Mesothelial cell of epicardium (in vitro differentiated cells): Measurements from ENCODE around the gene AFAP1. TPM values are rescaled to one million over a fixed set of nuclear protein-coding genes. Genes with fewer than 3 reads are reported as not detected.
A peak's percentile ranks its signal among the peaks of the same experiment; 100 is the strongest.

Source experiments
- DNase-seq, 2 experiments: peaks; one replicate each; pipeline ENCODE4 v3.0.0; 2021; ENCODE audit warnings: low spot score in 2 of 2; ENCODE audit not compliant: unreplicated experiment in 2 of 2
- H3K27ac Mint-ChIP-seq: 2 replicates; pipeline ENCODE4 v1.8.0; 2021; ENCODE audit warnings: mixed read lengths
- H3K27me3 Mint-ChIP-seq: 2 replicates; pipeline ENCODE4 v1.8.0; 2021; ENCODE audit warnings: low read depth, mixed read lengths
- H3K36me3 Mint-ChIP-seq: 2 replicates; pipeline ENCODE4 v1.8.0; 2021; ENCODE audit warnings: mixed read lengths
- H3K4me1 Mint-ChIP-seq: 2 replicates; pipeline ENCODE4 v1.8.0; 2021; ENCODE audit warnings: mixed read lengths
- H3K4me3 Mint-ChIP-seq: 2 replicates; pipeline ENCODE4 v1.8.0; 2021; ENCODE audit warnings: mild to moderate bottlenecking, moderate library complexity, mixed read lengths
- H3K9me3 Mint-ChIP-seq: 2 replicates; pipeline ENCODE4 v1.8.0; 2021; ENCODE audit warnings: mixed read lengths
- total RNA-seq: library from RNA; stranded (reverse); gene quantifications from 3 replicates; pipeline ENCODE4 v1.2.1, GENCODE V29; 2021
- TF ChIP-seq, protein P1 (sequence below): fragments of 200-600 bp; sonication (generic); IDR thresholded peaks from one replicate; pipeline ENCODE4 v1.5.0; 2021; ENCODE audit warnings: antibody characterized with exemption; ENCODE audit not compliant: unreplicated experiment

Gene AFAP1
- total RNA-seq, 1 donor from 2014 or later = 82.4 TPM

GRCh38 chr4:7805533-7806337, 133.9 kb downstream of the AFAP1 start:
- DNase-seq = peak in 1 of 2 experiments; percentile 62
- Mint-ChIP-seq H3K36me3 (peaks cover 36% of the 10 kb centered on the region), H3K27me3 (no peaks in the 10 kb centered on the region), H3K4me3 (peak overlapping the region; percentile 31), H3K27ac (peak overlapping the region; percentile 96), H3K4me1 (peaks cover 48% of the 10 kb centered on the region), H3K9me3 (peaks cover 3% of the 10 kb centered on the region)
- TF ChIP-seq, protein P1, sequence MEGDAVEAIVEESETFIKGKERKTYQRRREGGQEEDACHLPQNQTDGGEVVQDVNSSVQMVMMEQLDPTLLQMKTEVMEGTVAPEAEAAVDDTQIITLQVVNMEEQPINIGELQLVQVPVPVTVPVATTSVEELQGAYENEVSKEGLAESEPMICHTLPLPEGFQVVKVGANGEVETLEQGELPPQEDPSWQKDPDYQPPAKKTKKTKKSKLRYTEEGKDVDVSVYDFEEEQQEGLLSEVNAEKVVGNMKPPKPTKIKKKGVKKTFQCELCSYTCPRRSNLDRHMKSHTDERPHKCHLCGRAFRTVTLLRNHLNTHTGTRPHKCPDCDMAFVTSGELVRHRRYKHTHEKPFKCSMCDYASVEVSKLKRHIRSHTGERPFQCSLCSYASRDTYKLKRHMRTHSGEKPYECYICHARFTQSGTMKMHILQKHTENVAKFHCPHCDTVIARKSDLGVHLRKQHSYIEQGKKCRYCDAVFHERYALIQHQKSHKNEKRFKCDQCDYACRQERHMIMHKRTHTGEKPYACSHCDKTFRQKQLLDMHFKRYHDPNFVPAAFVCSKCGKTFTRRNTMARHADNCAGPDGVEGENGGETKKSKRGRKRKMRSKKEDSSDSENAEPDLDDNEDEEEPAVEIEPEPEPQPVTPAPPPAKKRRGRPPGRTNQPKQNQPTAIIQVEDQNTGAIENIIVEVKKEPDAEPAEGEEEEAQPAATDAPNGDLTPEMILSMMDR = no peak

- DNase-seq = no peak
- TF ChIP-seq, protein P1 = no peak
- peaks cover 3% of the 10 kb centered on the region for H3K9me3 Mint-ChIP-seq
- H3K4me1 Mint-ChIP-seq = peaks cover 44% of the 10 kb centered on the region
- peaks cover 40% of the 10 kb centered on the region for H3K36me3 Mint-ChIP-seq
- peak overlapping the region; percentile 96 for H3K27ac Mint-ChIP-seq
- no peak overlapping the region for H3K4me3 Mint-ChIP-seq
- no peaks in the 10 kb centered on the region for H3K27me3 Mint-ChIP-seq
Measured at GRCh38 chr4:7804756-7805385, 134.8 kb downstream of the AFAP1 start.

DNA sequence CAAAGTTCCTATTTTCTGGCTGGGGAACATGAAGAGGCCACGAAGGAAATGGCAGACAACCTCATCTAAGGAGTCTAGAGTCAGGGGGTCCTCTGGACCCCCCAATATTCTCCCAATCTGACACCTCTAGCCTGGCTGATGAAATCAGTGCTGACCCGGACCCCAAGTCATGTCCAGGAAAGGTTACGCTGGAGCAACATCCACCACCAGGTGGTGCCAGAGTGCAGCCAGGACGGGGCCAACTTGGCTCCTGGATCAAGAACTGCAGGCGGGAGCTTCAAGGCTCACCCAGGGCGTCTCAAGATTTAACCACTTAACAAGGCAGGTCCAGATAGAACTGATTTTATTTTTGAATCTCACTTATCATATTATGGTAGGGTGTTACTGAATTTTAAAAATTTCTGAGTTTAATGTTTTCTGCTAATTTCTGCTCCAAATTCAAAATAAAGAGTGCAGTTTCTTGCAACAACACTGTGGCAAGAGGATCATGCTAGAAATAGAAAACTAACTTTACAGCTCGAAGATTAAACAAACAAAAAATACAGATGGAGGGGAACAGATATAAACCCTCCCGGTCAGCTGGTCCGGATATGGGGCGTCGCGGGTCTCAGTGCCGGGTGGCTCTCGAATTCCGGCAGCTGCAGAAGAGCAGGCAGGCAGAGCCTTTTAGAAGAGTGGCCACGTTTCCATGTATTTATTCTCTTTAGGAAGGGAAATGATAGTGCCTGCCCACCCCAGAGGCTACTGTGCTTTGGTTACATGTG, 135.5 kb downstream of the AFAP1 start:
- Mint-ChIP-seq H3K27ac (peak overlapping the region; percentile 96), H3K4me1 (peaks cover 44% of the 10 kb centered on the region), H3K9me3 (peaks cover 3% of the 10 kb centered on the region), H3K36me3 (peaks cover 40% of the 10 kb centered on the region), H3K4me3 (no peak overlapping the region), H3K27me3 (no peaks in the 10 kb centered on the region)
- DNase-seq = peak; percentile 60 to 82
- TF ChIP-seq, protein P1 = peak; percentile 92

DNA sequence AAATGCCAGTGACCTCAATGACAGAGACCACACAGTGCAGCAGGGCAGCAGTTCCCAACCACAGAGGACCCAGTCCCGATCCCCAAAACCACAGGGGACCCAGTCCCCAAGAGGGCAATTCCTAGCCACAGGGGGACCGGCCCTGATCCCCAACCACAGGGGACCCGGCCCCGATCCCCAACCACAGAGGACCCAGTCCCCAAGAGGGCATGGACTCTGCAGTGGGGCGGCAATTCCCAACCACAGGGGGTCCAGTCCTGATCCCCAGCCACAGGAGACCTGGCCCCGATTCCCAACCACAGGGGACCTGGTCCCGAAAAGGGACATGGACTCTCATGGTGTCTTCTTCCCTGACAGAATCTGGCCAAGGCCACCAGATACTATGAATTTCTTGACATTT, 136.3 kb downstream of the AFAP1 start:
- H3K27ac Mint-ChIP-seq = peak overlapping the region; percentile 49
- H3K9me3 Mint-ChIP-seq = no peaks in the 10 kb centered on the region

DNA sequence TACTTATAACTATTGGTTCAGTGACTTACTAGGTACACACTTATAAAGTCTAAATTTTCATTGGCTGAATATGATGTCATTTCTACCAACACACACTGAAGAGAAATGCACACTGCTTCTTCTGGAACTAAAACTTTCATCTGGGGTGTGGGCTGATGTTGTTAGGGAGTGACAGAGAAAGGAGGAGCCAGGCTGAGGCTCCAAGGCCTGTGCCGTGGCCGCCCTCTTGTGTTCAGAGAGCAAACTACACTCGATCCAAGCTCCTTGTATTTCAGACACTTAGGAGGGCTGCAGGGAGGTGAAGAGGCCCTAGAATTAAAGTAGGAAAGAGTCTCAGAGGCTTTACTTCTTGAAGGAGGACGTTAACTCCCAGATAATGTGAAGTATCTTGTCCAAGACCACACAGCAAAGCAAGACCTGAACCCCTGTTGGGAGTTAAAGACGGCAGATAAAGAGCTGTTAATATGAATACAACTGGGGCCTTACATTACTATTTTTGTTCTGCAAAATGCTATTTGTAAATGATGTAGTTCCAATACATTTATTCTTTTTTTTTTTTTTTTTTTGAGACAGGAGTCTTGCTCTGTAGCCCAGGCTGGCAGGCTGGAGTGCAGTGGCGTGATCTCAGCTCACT, 137.5 kb downstream of the AFAP1 start:
- H3K4me1 Mint-ChIP-seq = peaks cover 37% of the 10 kb centered on the region
- H3K9me3 Mint-ChIP-seq = no peaks in the 10 kb centered on the region

More for the DNA sequence above, 136.3 kb downstream of the AFAP1 start:
- no peaks in the 10 kb centered on the region for H3K27me3 Mint-ChIP-seq
- H3K36me3 Mint-ChIP-seq = peaks cover 40% of the 10 kb centered on the region
- no peak for DNase-seq
- TF ChIP-seq, protein P1 = no peak
- H3K4me1 Mint-ChIP-seq = peaks cover 42% of the 10 kb centered on the region
- H3K4me3 Mint-ChIP-seq = no peak overlapping the region

More for the DNA sequence above, 137.5 kb downstream of the AFAP1 start:
- H3K4me3 Mint-ChIP-seq = no peak overlapping the region
- peak; percentile 55 to 79 for DNase-seq
- H3K27ac Mint-ChIP-seq = peak overlapping the region; percentile 86
- H3K27me3 Mint-ChIP-seq = no peaks in the 10 kb centered on the region
- peaks cover 42% of the 10 kb centered on the region for H3K36me3 Mint-ChIP-seq
- TF ChIP-seq, protein P1 = peak; percentile 69
